Endothelial cell of umbilical vein (primary cell): ENCODE measurements around the gene MDFI.

ENCODE experiments used
- CTCF ChIP-seq, 2 donors: IDR thresholded peaks; 1 replicate in 1 of 2; 2 replicates in 1 of 2; pipeline ENCODE4 v1.5.1; 2011; ENCODE audit warnings: low read length in 2 of 2, mild to moderate bottlenecking in 2 of 2, moderate library complexity in 2 of 2, control low read depth in 1 of 2, inconsistent platforms in 1 of 2, low read depth in 1 of 2; ENCODE audit not compliant: insufficient read depth in 1 of 2; ENCODE audit errors: extremely low read depth in 1 of 2
- FOS ChIP-seq: IDR thresholded peaks from 2 replicates; pipeline ENCODE4 v1.6.1; 2011; ENCODE audit warnings: mild to moderate bottlenecking, low read length, moderate library complexity, borderline replicate concordance; ENCODE audit not compliant: insufficient read depth
- JUN ChIP-seq: IDR thresholded peaks from 2 replicates; pipeline ENCODE4 v1.6.1; 2011; ENCODE audit warnings: borderline replicate concordance, low read depth; ENCODE audit not compliant: insufficient read length, insufficient read depth
- POLR2A ChIP-seq: IDR thresholded peaks from 2 replicates; pipeline ENCODE4 v1.6.1; 2012; ENCODE audit warnings: low read depth, mild to moderate bottlenecking, control low read depth, low read length

GRCh38 chr6:41591859-41592502 is 46.3 kb upstream of the MDFI start:
- peak; percentile 89 to 93 for TF ChIP-seq CTCF (IDR thresholded peaks at IDR 0.05; ENCODE audit: extremely low read depth in 1 of 2, insufficient read depth in 1 of 2, low read depth in 1 of 2, low read length in 2 of 2)
- TF ChIP-seq JUN, result no peak
- no peak for TF ChIP-seq FOS
- TF ChIP-seq POLR2A, result no peak
